K562 (cell line): ENCODE measurements around the gene GFRA3. TPM values are rescaled to one million over a fixed set of nuclear protein-coding genes. Genes with fewer than 3 reads are reported as not detected.

Source experiments
- ATAC-seq: fragments of 200-7000 bp; cut with Tn5 transposase; 3 replicates; pipeline ENCODE4 v1.9.1; 2020; ENCODE audit warnings: moderate library complexity
- BruUV-seq: library from RNA; stranded (reverse); fragments of 400-500 nt; replicated peaks from 2 replicates; lab custom pipeline; 2021; lab: Mats Ljungman, UMichigan
- CTCF ChIA-PET: fragments of 300-600 bp; formaldehyde crosslinking; extraction: SDS; loops from one replicate; lab custom pipeline; 2021; ENCODE audit warnings: low intra/inter-chr PET ratio; lab: Yijun Ruan, JAX
- POLR2A ChIA-PET: fragments of 300-600, 350-650 bp; sonication (Branson Sonifier 250); formaldehyde crosslinking; extraction: SDS; loops from one replicate; lab custom pipeline; 2021; ENCODE audit warnings: antibody characterized with exemption, inconsistent platforms; lab: Yijun Ruan, JAX
- DNase-seq, 4 experiments: peaks; one replicate each; pipeline versions ENCODE4 v3.0.0 to v3.0.0-alpha.2; 2011 to 2018; ENCODE audit warnings: low spot score in 3 of 4, mixed read lengths in 3 of 4; ENCODE audit errors: extremely low read depth in 1 of 4
- FAIRE-seq: peaks from 2 replicates; lab custom pipeline; 2011; peaks lifted over from hg19 to GRCh38; lab: Jason Lieb, UNC
- H2AFZ ChIP-seq: 2 replicates; pipeline ENCODE4 v1.6.0; 2011; ENCODE audit warnings: low read depth, low read length, control low read depth, inconsistent platforms
- H3K27ac ChIP-seq: fragments of 200-600 bp; 3 replicates; pipeline ENCODE4 v1.8.0; 2011; ENCODE audit warnings: low read depth, mild to moderate bottlenecking, control low read depth, inconsistent platforms, low read length, moderate library complexity, mixed read lengths; ENCODE audit errors: extremely low read depth
- H3K27me3 ChIP-seq, 2 experiments: fragments of 300-600 bp in 1 of 2; 2 replicates in 1 of 2; 3 replicates in 1 of 2; pipeline versions ENCODE4 v1.6.0 to v1.8.0; 2011; ENCODE audit warnings: inconsistent platforms in 2 of 2, low read length in 2 of 2, mild to moderate bottlenecking in 1 of 2, mixed read lengths in 1 of 2, moderate library complexity in 1 of 2; ENCODE audit not compliant: control insufficient read depth in 2 of 2, insufficient read depth in 2 of 2
- H3K36me3 ChIP-seq: fragments of 300-600 bp; 3 replicates; pipeline ENCODE4 v1.8.0; 2011; ENCODE audit warnings: mild to moderate bottlenecking, low read length, inconsistent platforms; ENCODE audit not compliant: control insufficient read depth, insufficient read depth
- H3K4me1 ChIP-seq, 2 experiments: fragments of 200-600 bp in 1 of 2; replicated peaks in 1 of 2; 2 replicates in 1 of 2; 3 replicates in 1 of 2; pipeline versions ENCODE4 v1.5.1 to v1.8.0; 2011; ENCODE audit warnings: inconsistent platforms in 2 of 2, low read length in 2 of 2, mild to moderate bottlenecking in 1 of 2, mixed read lengths in 1 of 2, moderate library complexity in 1 of 2; ENCODE audit not compliant: control insufficient read depth in 2 of 2, insufficient read depth in 2 of 2
- H3K4me2 ChIP-seq: 2 replicates; pipeline ENCODE4 v1.6.1; 2011; ENCODE audit warnings: low read length, control low read depth, inconsistent platforms, mixed read lengths; ENCODE audit not compliant: insufficient read depth
- H3K4me3 ChIP-seq: fragments of 200-600 bp; sonication (generic), shearing (Covaris generic); 2 replicates; pipeline ENCODE4 v1.5.1; 2016; ENCODE audit warnings: control low read depth, inconsistent platforms
- H3K79me2 ChIP-seq: fragments of 200-600 bp; 3 replicates; pipeline ENCODE4 v1.8.0; 2011; ENCODE audit warnings: low read length, inconsistent platforms; ENCODE audit not compliant: control insufficient read depth, insufficient read depth
- H3K9ac ChIP-seq, 2 experiments: 2 replicates each; pipeline versions ENCODE4 v1.6.0 to v1.6.1; 2011; ENCODE audit warnings: low read depth in 2 of 2, low read length in 2 of 2, control low read depth in 1 of 2, inconsistent platforms in 1 of 2, mild to moderate bottlenecking in 1 of 2, mixed read lengths in 1 of 2; ENCODE audit not compliant: insufficient read depth in 1 of 2
- H3K9me1 ChIP-seq: one replicate; pipeline ENCODE4 v1.6.0; 2011; ENCODE audit warnings: inconsistent platforms, mild to moderate bottlenecking, low read length, moderate library complexity; ENCODE audit not compliant: control insufficient read depth, insufficient read depth
- H3K9me3 ChIP-seq: replicated peaks from 2 replicates; pipeline ENCODE4 v1.5.1; 2011; ENCODE audit warnings: low read depth, low read length, inconsistent platforms; ENCODE audit not compliant: control insufficient read depth, insufficient read depth
- H4K20me1 ChIP-seq: replicated peaks from 2 replicates; pipeline ENCODE4 v1.6.1; 2011; ENCODE audit warnings: low read length, inconsistent platforms, mixed read lengths; ENCODE audit not compliant: control insufficient read depth, insufficient read depth
- FOXP1 ChIP-seq: sonication (generic); formaldehyde crosslinking; IDR thresholded peaks from 2 replicates; pipeline ENCODE4 v1.8.0; 2022; ENCODE audit warnings: mild to moderate bottlenecking, missing genetic modification reagents
- GABPB1 ChIP-seq: sonication (generic); formaldehyde crosslinking; IDR thresholded peaks from 2 replicates; pipeline ENCODE4 v1.8.0; 2022; ENCODE audit warnings: mild to moderate bottlenecking, missing genetic modification reagents
- LEF1 ChIP-seq: fragments of 450-650 bp; IDR thresholded peaks from 2 replicates; pipeline ENCODE4 v1.6.1; 2016; ENCODE audit warnings: mild to moderate bottlenecking
- MITF ChIP-seq: IDR thresholded peaks from 2 replicates; pipeline ENCODE4 v1.6.1; 2014; ENCODE audit warnings: antibody characterized with exemption
- MNT ChIP-seq, 2 experiments: fragments of 450-650 bp; conservative IDR thresholded peaks; 2 replicates each; pipeline ENCODE4 v1.6.1; 2017; ENCODE audit warnings: mild to moderate bottlenecking in 2 of 2, moderate library complexity in 2 of 2
- PRPF4 ChIP-seq: fragments of 200-400 bp; formaldehyde crosslinking; IDR thresholded peaks from one replicate; pipeline ENCODE4 v1.6.1; 2017; ENCODE audit warnings: low read length, low read depth, mild to moderate bottlenecking; ENCODE audit not compliant: insufficient read depth, poor library complexity, severe bottlenecking
- RCOR1 ChIP-seq, 2 experiments: IDR thresholded peaks; 2 replicates each; pipeline ENCODE4 v1.6.1; 2012; ENCODE audit warnings: low read depth in 2 of 2, low read length in 2 of 2, borderline replicate concordance in 1 of 2, improper control_type of control experiment in 1 of 2
- SP1 ChIP-seq: sonication (generic); formaldehyde crosslinking; IDR thresholded peaks from 2 replicates; pipeline ENCODE4 v1.8.1; 2022; ENCODE audit warnings: mild to moderate bottlenecking, missing genetic modification reagents
- ZNF197 ChIP-seq: fragments of 200-800 bp; sonication (Bioruptor generic); IDR thresholded peaks from 2 replicates; pipeline ENCODE4 v1.6.1; 2016; ENCODE audit warnings: low read depth, missing genetic modification characterization, missing compliant biosample characterization
- ZNF436 ChIP-seq: fragments of 250-450, 450-650 bp; sonication (Bioruptor Pico); formaldehyde crosslinking; IDR thresholded peaks from 2 replicates; pipeline ENCODE4 v1.7.0; 2020; ENCODE audit warnings: mild to moderate bottlenecking
- WGBS: fragments of 100-300 bp; shearing (Covaris generic); methylation state at CpG from one replicate; pipeline ENCODE4 v1.1.6; 2016; ENCODE audit warnings: low coverage, mixed read lengths; ENCODE audit not compliant: insufficient coverage; ENCODE audit errors: missing lambda C conversion rate; 5-methylcytosine and 5-hydroxymethylcytosine counted together
- in situ Hi-C: fragments of 300-500 bp; cut with MboI; formaldehyde crosslinking; loops from 4 replicates; pipeline ENCODE4 v1.15.0; 2018; ENCODE audit warnings: inconsistent platforms, mixed read lengths
- intact Hi-C: fragments of 100-400 bp; cut with micrococcal nuclease; formaldehyde crosslinking; loops from 2 replicates; pipeline ENCODE4 v1.14.2; 2022
- polyA plus RNA-seq, 8 experiments: library from polyadenylated mRNA; depleted of rRNA in 4 of 8; stranded (reverse) in 5 of 8; unstranded in 3 of 8; fragments of >200 nt; fragmentation: Nextera tagmentation in 2 of 8; fragmentation: Illumina TruSeq in 1 of 8; extraction: Ambion mirVana in 2 of 8; extraction: Trizol in 1 of 8; gene quantifications; 2 replicates each; pipeline versions ENCODE4 v1.2.1 to v1.2.3, GENCODE V29; 2011 to 2014; ENCODE audit warnings: inconsistent platforms in 1 of 8, missing spikeins in 1 of 8
- total RNA-seq, 7 experiments: library from RNA; depleted of rRNA in 6 of 7; stranded (reverse); fragments of >200 nt in 6 of 7; fragmentation: Illumina TruSeq in 2 of 7; extraction: Trizol in 2 of 7; gene quantifications; 2 replicates each; pipeline versions ENCODE4 v1.2.1 to v1.2.3, GENCODE V29; 2011 to 2021; ENCODE audit warnings: low replicate concordance in 1 of 7

GFRA3 gene
- total and polyA plus RNA-seq, 9 of the 15 experiments (the other 6 are each of a cell fraction or from before 2014, with no cell fraction given): 0.05 to 0.09 (median 0.08) TPM; not detected in 6

GRCh38 chr5:138303372-138303771 lies 29.0 kb upstream of the GFRA3 start (continued):
- TF ChIP-seq RCOR1 (IDR thresholded peaks at IDR 0.05; ENCODE audit: borderline replicate concordance in 1 of 2, low read depth in 2 of 2, low read length in 2 of 2) (no peak), MNT (conservative IDR thresholded peaks at IDR 0.05) (no peak)

GRCh38 chr5:138289296-138289695 lies 14.9 kb upstream of the GFRA3 start:
- FAIRE-seq (no peak), DNase-seq (no peak), ATAC-seq (no peak)
- Histone ChIP-seq H3K36me3 (peaks cover 34% of the 10 kb centered on the region; the same call in 2 of the 3 replicates), H3K9me1 (no peaks in the 10 kb centered on the region), H3K4me1 (no peaks in the 10 kb centered on the region), H3K79me2 (no peaks in the 10 kb centered on the region), H4K20me1 (no peaks in the 10 kb centered on the region), H3K27me3 (no peaks in the 10 kb centered on the region), H3K27ac (no peak overlapping the region), H3K9me3 (no peaks in the 10 kb centered on the region), H3K4me2 (no peak overlapping the region), H3K9ac (no peak overlapping the region), H2AFZ (no peak overlapping the region), H3K4me3 (no peak overlapping the region)
- ChIA-PET POLR2A (no interaction called here), CTCF (no interaction called here)
- in situ Hi-C loops (no loop called here), intact Hi-C loops (no loop called here)
- WGBS: 70% methylated on average over 3 of the region's 3 CpGs
- TF ChIP-seq PRPF4 (no peak), SP1 (CRISPR knock-in tag) (no peak), ZNF436 (CRISPR knock-in tag) (no peak), GABPB1 (CRISPR knock-in tag) (no peak), ZNF197 (CRISPR knock-in tag) (no peak), MITF (no peak), FOXP1 (CRISPR knock-in tag) (no peak), LEF1 (no peak)
- BruUV-seq: no TSS peak
